Thyroid gland (tissue), 4 donors: ENCODE results near the gene PCGF3. TPM values are rescaled to one million over a fixed set of nuclear protein-coding genes. Genes with fewer than 3 reads are reported as not detected.
"Not testable (repeated sequence)": the region's sequence is repeated elsewhere in the genome, so short reads cannot be mapped to it uniquely, and the experiment has no call there.

Experiments
- DNase-seq, 2 donors: peaks; one replicate each; pipeline ENCODE4 v3.0.0-alpha.2; 2019
- H3K27ac ChIP-seq, 3 donors: fragments of 200-600 bp; sonication (generic); 1 replicate in 2 of 3; 2 replicates in 1 of 3; pipeline ENCODE4 v1.5.1; 2016 to 2019; ENCODE audit warnings: mild to moderate bottlenecking in 1 of 3, moderate library complexity in 1 of 3
- H3K27me3 ChIP-seq: fragments of 200-600 bp; sonication (generic); one replicate; pipeline ENCODE4 v1.5.1; 2019
- H3K36me3 ChIP-seq, 2 donors: fragments of 200-600 bp; sonication (generic); one replicate each; pipeline ENCODE4 v1.5.1; 2016 to 2019
- H3K4me1 ChIP-seq, 2 donors: fragments of 200-600 bp; sonication (generic); one replicate each; pipeline ENCODE4 v1.5.1; 2017 to 2019
- H3K4me3 ChIP-seq, 3 donors: fragments of 200-600 bp; sonication (generic); replicated peaks in 1 of 3; 1 replicate in 2 of 3; 2 replicates in 1 of 3; pipeline ENCODE4 v1.5.1; 2016; ENCODE audit warnings: mild to moderate bottlenecking in 1 of 3
- H3K9me3 ChIP-seq: fragments of 200-600 bp; sonication (generic); one replicate; pipeline ENCODE4 v1.5.1; 2017
- CTCF ChIP-seq, 6 experiments: fragments of 200-600 bp in 3 of 6; fragments of 450-650 bp in 3 of 6; sonication (generic) in 3 of 6; IDR thresholded peaks; one replicate each; pipeline ENCODE4 v1.5.1; 2016 to 2019; ENCODE audit warnings: antibody characterized with exemption in 6 of 6, mild to moderate bottlenecking in 2 of 6, inconsistent platforms in 1 of 6, moderate library complexity in 1 of 6
- POLR2A ChIP-seq, 2 donors: fragments of 450-650 bp; IDR thresholded peaks; one replicate each; pipeline ENCODE4 v1.6.1; 2017; ENCODE audit warnings: antibody characterized with exemption in 2 of 2, mild to moderate bottlenecking in 2 of 2, moderate library complexity in 1 of 2
- WGBS, 2 donors: methylation state at CpG; one replicate each; pipeline ENCODE4 v1.1.5; 2017; 5-methylcytosine and 5-hydroxymethylcytosine counted together
- intact Hi-C: fragments of 100-400 bp; cut with DNase I; formaldehyde crosslinking; loops from one replicate; pipeline ENCODE4 v1.15.1; 2023
- total RNA-seq, 4 donors: library from RNA; depleted of rRNA; stranded (reverse); fragments of >200 nt; gene quantifications; one replicate each; pipeline ENCODE4 v1.2.3, GENCODE V29; 2016

The PCGF3 gene
- total RNA-seq, 4 donors from 2014 or later = 41.4 to 60.0 (median 50.2) TPM

GRCh38 chr4:727576-727975 is 21.9 kb downstream of the PCGF3 start:
- intact Hi-C loops = no loop called here
- Histone ChIP-seq H3K27ac (no peak overlapping the region), H3K9me3 (no peaks in the 10 kb centered on the region), H3K4me3 (no peak overlapping the region), H3K4me1 (no peaks in the 10 kb centered on the region), H3K36me3 (peaks cover 11 to 12% of the 10 kb centered on the region in 2 donors), H3K27me3 (no peaks in the 10 kb centered on the region)
- 69 to 72% methylated on average over 6 of the region's 6 CpGs for WGBS, 2 donors
- no peak for TF ChIP-seq POLR2A (IDR thresholded peaks at IDR 0.05)
- TF ChIP-seq CTCF (IDR thresholded peaks at IDR 0.05) = no peak
- no peak for DNase-seq

- no peak overlapping the region for H3K4me3 ChIP-seq
- H3K4me1 ChIP-seq = no peaks in the 10 kb centered on the region
- no peaks in the 10 kb centered on the region for H3K9me3 ChIP-seq
- no peaks in the 10 kb centered on the region for H3K27me3 ChIP-seq
- no peak overlapping the region for H3K27ac ChIP-seq
- no peak for DNase-seq
- H3K36me3 ChIP-seq = peaks cover 30 to 33% of the 10 kb centered on the region in 2 donors
- intact Hi-C loops = no loop called here
- TF ChIP-seq POLR2A (IDR thresholded peaks at IDR 0.05) (no peak), CTCF (IDR thresholded peaks at IDR 0.05) (no peak)
- WGBS, 2 donors = 91 to 94% methylated on average over 20 of the region's 20 CpGs
Observed at GRCh38 chr4:729336-730315, 24.0 kb downstream of the PCGF3 start.

GRCh38 chr4:730511-730910 is 24.9 kb downstream of the PCGF3 start:
- no peaks in the 10 kb centered on the region for H3K9me3 ChIP-seq
- peaks cover 39 to 42% of the 10 kb centered on the region in 2 donors for H3K36me3 ChIP-seq
- no peak for TF ChIP-seq POLR2A (IDR thresholded peaks at IDR 0.05)
- TF ChIP-seq CTCF (IDR thresholded peaks at IDR 0.05) = no peak
- no peak for DNase-seq
- no peaks in the 10 kb centered on the region for H3K4me1 ChIP-seq
- WGBS, 2 donors = 96 to 98% methylated on average over 23 to 27 of the region's 27 CpGs
- intact Hi-C loops = no loop called here
- no peak overlapping the region for H3K27ac ChIP-seq
- H3K4me3 ChIP-seq = no peak overlapping the region
- H3K27me3 ChIP-seq = no peaks in the 10 kb centered on the region

- H3K4me3 ChIP-seq, H3K9me3 ChIP-seq, DNase-seq, H3K27ac ChIP-seq, intact Hi-C loops, H3K4me1 ChIP-seq, H3K27me3 ChIP-seq: not testable (repeated sequence)
- WGBS, 2 donors = 95 to 96% methylated on average over 22 to 33 of the region's 68 CpGs
- peaks cover 42 to 47% of the 10 kb centered on the region in 2 donors for H3K36me3 ChIP-seq
Observed at GRCh38 chr4:730946-731904, 25.6 kb downstream of the PCGF3 start.

- H3K9me3 ChIP-seq, DNase-seq, H3K4me3 ChIP-seq, H3K4me1 ChIP-seq, intact Hi-C loops, H3K27ac ChIP-seq, H3K27me3 ChIP-seq: not testable (repeated sequence)
- peaks cover 42 to 47% of the 10 kb centered on the region in 2 donors for H3K36me3 ChIP-seq
- 71 to 80% methylated on average over 1 to 5 of the region's 27 CpGs for WGBS, 2 donors
Observed at GRCh38 chr4:731954-732353, 26.3 kb downstream of the PCGF3 start.
